Calu3 (cell line): ENCODE data around the gene DPYD. TPM values are rescaled to one million over a fixed set of nuclear protein-coding genes. Genes with fewer than 3 reads are reported as not detected.

Experiments
- BruUV-seq: library from RNA; stranded (reverse); fragments of 400-500 nt; replicated peaks from 2 replicates; lab custom pipeline; 2021; lab: Mats Ljungman, UMichigan
- CTCF ChIA-PET: fragments of 300-600 bp; sonication (Branson Sonifier 250); formaldehyde crosslinking; loops from one replicate; lab custom pipeline; 2022; ENCODE audit warnings: antibody characterized with exemption; lab: Charles Lee
- DNase-seq: peaks from one replicate; pipeline ENCODE4 v3.0.0; 2022
- H3K27ac Mint-ChIP-seq: one replicate; pipeline ENCODE4 v1.8.0; 2022; ENCODE audit warnings: mixed read lengths; ENCODE audit not compliant: unreplicated experiment
- H3K27me3 Mint-ChIP-seq: one replicate; pipeline ENCODE4 v1.8.0; 2022; ENCODE audit warnings: mixed read lengths; ENCODE audit not compliant: unreplicated experiment
- H3K36me3 Mint-ChIP-seq: one replicate; pipeline ENCODE4 v1.8.0; 2022; ENCODE audit warnings: mild to moderate bottlenecking, moderate library complexity, mixed read lengths; ENCODE audit not compliant: insufficient read depth, unreplicated experiment
- H3K4me1 Mint-ChIP-seq: one replicate; pipeline ENCODE4 v1.8.0; 2022; ENCODE audit warnings: mild to moderate bottlenecking, low read depth, mixed read lengths; ENCODE audit not compliant: unreplicated experiment
- H3K4me3 Mint-ChIP-seq: one replicate; pipeline ENCODE4 v1.8.0; 2022; ENCODE audit warnings: mild to moderate bottlenecking, low read depth, moderate library complexity, mixed read lengths; ENCODE audit not compliant: unreplicated experiment
- H3K9me3 Mint-ChIP-seq: one replicate; pipeline ENCODE4 v1.8.0; 2022; ENCODE audit warnings: low read depth, mixed read lengths; ENCODE audit not compliant: unreplicated experiment
- CTCF ChIP-seq: fragments of 200-600 bp; IDR thresholded peaks from one replicate; pipeline ENCODE4 v1.8.0; 2022; ENCODE audit warnings: antibody characterized with exemption; ENCODE audit not compliant: unreplicated experiment
- intact Hi-C: fragments of 100-400 bp; cut with micrococcal nuclease; formaldehyde crosslinking; loops from one replicate; pipeline ENCODE4 v1.10.0; 2022; ENCODE audit not compliant: unreplicated experiment
- total RNA-seq: library from RNA; stranded (reverse); gene quantifications from 2 replicates; pipeline ENCODE4 v1.2.3, GENCODE V29; 2022

The DPYD gene
- total RNA-seq, 1 experiment from 2014 or later, result 15.6 TPM

- TF ChIP-seq CTCF, result no peak
- intact Hi-C loops, result no loop called here
- Mint-ChIP-seq H3K9me3 (no peaks in the 10 kb centered on the region), H3K4me1 (no peaks in the 10 kb centered on the region), H3K27ac (no peak overlapping the region), H3K36me3 (no peaks in the 10 kb centered on the region), H3K4me3 (no peak overlapping the region), H3K27me3 (no peaks in the 10 kb centered on the region)
- BruUV-seq, result no TSS peak
- CTCF ChIA-PET, result no interaction called here
- DNase-seq, result no peak
These were observed 142.1 kb downstream of the DPYD start for GRCh38 chr1:97778718-97779117.

- CTCF ChIA-PET, result no interaction called here
- intact Hi-C loops, result no loop called here
- Mint-ChIP-seq H3K36me3 (no peaks in the 10 kb centered on the region), H3K9me3 (no peaks in the 10 kb centered on the region), H3K27ac (no peak overlapping the region), H3K4me3 (no peak overlapping the region), H3K4me1 (no peaks in the 10 kb centered on the region), H3K27me3 (no peaks in the 10 kb centered on the region)
- no TSS peak for BruUV-seq
- no peak for DNase-seq
- TF ChIP-seq CTCF, result no peak
These were observed 150.5 kb downstream of the DPYD start for GRCh38 chr1:97770376-97770775.

GRCh38 chr1:97767381-97767780, 153.5 kb downstream of the DPYD start:
- CTCF ChIA-PET, result no interaction called here
- Mint-ChIP-seq H3K27me3 (no peaks in the 10 kb centered on the region), H3K27ac (no peak overlapping the region), H3K4me3 (no peak overlapping the region), H3K4me1 (no peaks in the 10 kb centered on the region), H3K36me3 (no peaks in the 10 kb centered on the region), H3K9me3 (no peaks in the 10 kb centered on the region)
- no peak for DNase-seq
- TF ChIP-seq CTCF, result no peak
- BruUV-seq, result no TSS peak
- intact Hi-C loops, result no loop called here

- intact Hi-C loops, result no loop called here
- no peaks in the 10 kb centered on the region for H3K27me3 Mint-ChIP-seq
- BruUV-seq, result no TSS peak
These were observed 155.8 kb downstream of the DPYD start for GRCh38 chr1:97764991-97765390.

More at GRCh38 chr1:97764991-97765390, 155.8 kb downstream of the DPYD start:
- no peak overlapping the region for H3K4me3 Mint-ChIP-seq
- TF ChIP-seq CTCF, result no peak
- CTCF ChIA-PET, result interaction anchor here (0.6 kb wide), 1 partner anchor 1073 kb away, joined by 5 read pairs; no protein-coding TSS in a partner anchor
- H3K36me3 Mint-ChIP-seq, result no peaks in the 10 kb centered on the region
- DNase-seq, result no peak
- H3K27ac Mint-ChIP-seq, result no peak overlapping the region
- H3K9me3 Mint-ChIP-seq, result no peaks in the 10 kb centered on the region
- no peaks in the 10 kb centered on the region for H3K4me1 Mint-ChIP-seq
